ENCODE data around the gene IL17RA. TPM values are rescaled to one million over a fixed set of nuclear protein-coding genes. Genes with fewer than 3 reads are reported as not detected.

The IL17RA gene
- total RNA-seq, 1 donor from 2014 or later: 11.8 TPM

DNA sequence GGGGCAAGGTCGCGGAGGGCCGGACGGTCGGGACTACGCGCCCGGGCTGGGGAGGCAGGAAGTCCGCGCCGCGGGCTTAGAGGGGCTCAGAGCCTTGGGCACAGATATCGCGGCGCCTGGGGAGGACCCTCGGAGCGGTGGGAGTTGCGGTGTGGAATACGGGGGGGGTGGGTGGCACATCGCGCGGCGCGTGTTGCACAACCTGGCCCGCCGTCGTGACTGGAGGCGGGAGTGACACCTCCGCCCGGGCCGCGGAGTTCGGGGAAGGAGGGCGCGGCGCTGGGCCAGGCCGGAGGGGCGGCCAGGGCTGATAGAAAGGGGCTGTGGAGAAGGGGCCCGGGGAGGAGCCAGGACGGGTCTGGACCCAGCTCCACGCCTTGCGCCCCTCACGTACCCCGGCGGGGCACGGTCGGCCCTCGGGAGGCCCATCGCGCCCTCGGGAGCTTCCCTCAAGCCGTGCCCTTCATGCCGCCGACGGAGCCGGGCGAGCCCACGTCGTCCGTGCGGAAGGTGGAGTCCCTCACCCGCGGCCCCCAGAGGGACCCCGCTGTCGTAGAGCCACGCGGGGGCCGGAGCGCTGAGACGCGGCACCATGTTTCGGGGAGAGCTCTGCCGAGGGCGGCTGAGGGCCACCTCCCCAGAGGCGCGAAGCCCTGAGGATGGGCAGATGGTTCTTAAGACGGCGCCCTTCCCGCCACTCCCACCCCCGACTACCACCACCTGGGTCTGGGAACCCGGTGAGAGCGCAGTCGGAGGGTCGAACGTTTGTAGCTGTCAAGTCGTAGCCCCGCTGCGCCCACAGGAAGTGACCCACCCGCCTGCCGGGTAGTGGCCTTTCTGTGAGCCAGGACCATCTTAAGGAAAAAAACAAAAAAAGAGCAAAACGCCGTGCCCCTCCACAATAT lies 729 bp downstream of the IL17RA start:
- Mint-ChIP-seq H3K27me3 (ENCODE audit: low read depth) (peaks cover 21% of the 10 kb centered on the region), H3K4me3 (peak overlapping the region; percentile 77), H3K4me1 (peaks cover 4% of the 10 kb centered on the region), H3K36me3 (no peaks in the 10 kb centered on the region), H3K9me3 (no peaks in the 10 kb centered on the region), H3K27ac (no peak overlapping the region)
- no peak for TF ChIP-seq CTCF (IDR thresholded peaks at IDR 0.05; ENCODE audit: unreplicated experiment)
- no peak for DNase-seq (ENCODE audit: low spot score in 2 of 2, unreplicated experiment in 2 of 2)

- Mint-ChIP-seq H3K9me3 (no peaks in the 10 kb centered on the region), H3K36me3 (no peaks in the 10 kb centered on the region), H3K27me3 (ENCODE audit: low read depth) (peaks cover 21% of the 10 kb centered on the region), H3K4me3 (peak overlapping the region; percentile 77), H3K4me1 (peaks cover 4% of the 10 kb centered on the region), H3K27ac (no peak overlapping the region)
- TF ChIP-seq CTCF (IDR thresholded peaks at IDR 0.05; ENCODE audit: unreplicated experiment): no peak
- DNase-seq (ENCODE audit: low spot score in 2 of 2, unreplicated experiment in 2 of 2): no peak
Observed at GRCh38 chr22:17086296-17086695, 1.5 kb downstream of the IL17RA start.

DNA sequence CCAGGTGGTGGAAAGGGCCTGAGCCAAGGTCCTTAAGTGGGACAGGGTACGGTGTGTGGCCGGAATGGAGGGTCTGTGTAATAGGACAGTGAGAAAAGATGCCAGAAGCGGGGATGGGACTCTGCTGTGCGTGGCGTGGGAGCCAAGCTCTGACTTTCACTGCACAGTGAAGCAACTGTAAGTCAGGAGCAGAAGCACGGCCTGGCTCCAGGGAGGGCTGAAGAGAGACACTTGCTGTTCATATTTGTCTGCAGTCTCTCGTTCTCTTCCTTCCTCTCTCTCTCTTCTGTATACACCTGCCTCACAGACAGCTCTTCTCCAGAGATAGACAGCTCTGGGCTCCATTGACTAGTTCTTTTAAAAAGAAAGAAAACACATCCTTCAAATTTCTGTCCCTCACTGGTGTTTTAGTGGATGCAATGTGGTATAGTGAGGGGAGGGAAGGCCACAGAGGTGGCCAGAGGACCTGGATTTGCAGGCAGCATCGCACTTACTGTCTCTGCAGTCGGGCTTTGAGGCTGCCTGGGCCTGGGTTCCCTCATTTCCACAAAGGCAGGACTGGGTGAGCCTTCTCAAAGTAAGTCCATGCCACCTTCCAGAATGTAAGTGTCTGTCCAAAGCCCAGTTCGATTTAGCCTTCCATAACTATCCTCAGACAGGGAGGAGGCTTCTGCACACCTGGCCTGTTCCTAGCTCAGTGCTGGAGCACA lies 2.1 kb downstream of the IL17RA start:
- TF ChIP-seq CTCF (IDR thresholded peaks at IDR 0.05; ENCODE audit: unreplicated experiment): no peak
- no peak for DNase-seq (ENCODE audit: low spot score in 2 of 2, unreplicated experiment in 2 of 2)
- peaks cover 21% of the 10 kb centered on the region for H3K27me3 Mint-ChIP-seq (ENCODE audit: low read depth)
- H3K4me3 Mint-ChIP-seq: peak overlapping the region; percentile 77
- no peaks in the 10 kb centered on the region for H3K9me3 Mint-ChIP-seq
- peaks cover 4% of the 10 kb centered on the region for H3K4me1 Mint-ChIP-seq
- no peak overlapping the region for H3K27ac Mint-ChIP-seq
- H3K36me3 Mint-ChIP-seq: no peaks in the 10 kb centered on the region

DNA sequence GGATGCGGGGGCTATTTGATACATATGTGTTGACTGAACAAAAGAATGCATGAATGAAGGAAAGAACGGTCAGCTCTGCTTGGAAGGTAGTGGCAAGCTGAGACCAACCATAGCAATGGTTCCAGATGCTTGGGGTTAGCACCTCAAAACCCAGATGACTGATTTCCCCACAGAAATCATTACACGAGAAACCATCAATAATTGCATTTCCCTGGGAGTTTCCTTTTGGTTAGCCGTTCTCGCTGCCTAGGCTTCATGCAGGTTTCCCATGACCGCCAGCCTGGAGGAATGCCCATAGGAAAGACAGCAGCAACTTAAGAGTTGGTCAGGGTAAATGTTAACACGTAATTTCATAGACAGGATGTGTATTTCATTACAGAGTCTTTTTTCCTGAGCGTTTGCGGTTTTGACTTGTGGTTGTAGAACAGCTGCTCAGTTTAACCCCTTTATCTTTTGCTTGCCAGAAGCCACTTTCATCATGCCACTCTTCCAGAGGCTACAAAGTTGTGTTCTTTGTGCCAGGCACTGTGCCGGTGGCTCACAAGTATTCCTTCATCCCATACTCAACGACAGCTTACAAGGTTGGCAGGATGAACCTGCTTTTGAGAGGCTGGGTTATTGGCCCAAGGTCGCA lies 2.8 kb downstream of the IL17RA start:
- no peak for TF ChIP-seq CTCF (IDR thresholded peaks at IDR 0.05; ENCODE audit: unreplicated experiment)
- no peak overlapping the region for H3K27ac Mint-ChIP-seq
- no peaks in the 10 kb centered on the region for H3K9me3 Mint-ChIP-seq
- DNase-seq (ENCODE audit: low spot score in 2 of 2, unreplicated experiment in 2 of 2): no peak
- no peak overlapping the region for H3K4me3 Mint-ChIP-seq
- H3K27me3 Mint-ChIP-seq (ENCODE audit: low read depth): peaks cover 21% of the 10 kb centered on the region
- H3K4me1 Mint-ChIP-seq: peaks cover 4% of the 10 kb centered on the region
- no peaks in the 10 kb centered on the region for H3K36me3 Mint-ChIP-seq

- Mint-ChIP-seq H3K4me3 (no peak overlapping the region), H3K9me3 (no peaks in the 10 kb centered on the region), H3K4me1 (peaks cover 4% of the 10 kb centered on the region), H3K27me3 (ENCODE audit: low read depth) (peaks cover 16% of the 10 kb centered on the region), H3K36me3 (no peaks in the 10 kb centered on the region), H3K27ac (no peak overlapping the region)
- TF ChIP-seq CTCF (IDR thresholded peaks at IDR 0.05; ENCODE audit: unreplicated experiment): no peak
- DNase-seq (ENCODE audit: low spot score in 2 of 2, unreplicated experiment in 2 of 2): no peak
Observed at GRCh38 chr22:17090550-17090949, 5.8 kb downstream of the IL17RA start.

Measured in mesothelial cell of epicardium (in vitro differentiated cells).